Stimulated activated naive CD8-positive, alpha-beta T cell treated with anti-CD3 and anti-CD28 coated beads, Interleukin-15, amount 100 ng/mL, for 72 hours (primary cell): Measurements from ENCODE around the gene C4orf54.

Experiments used
- ATAC-seq: fragments of 150-1000 bp; cut with Tn5 transposase; 2 replicates; pipeline ENCODE4 v1.10.0; 2021; ENCODE audit warnings: mild to moderate bottlenecking, moderate library complexity
- DNase-seq, 2 donors: peaks; one replicate each; pipeline ENCODE4 v3.0.0; 2021 to 2022
- H3K27ac Mint-ChIP-seq, 2 donors: one replicate each; pipeline ENCODE4 v1.8.0; 2022; ENCODE audit warnings: mild to moderate bottlenecking in 2 of 2, mixed read lengths in 2 of 2, moderate library complexity in 2 of 2
- H3K27me3 Mint-ChIP-seq: one replicate; pipeline ENCODE4 v1.8.0; 2022; ENCODE audit warnings: mixed read lengths
- H3K4me1 Mint-ChIP-seq: one replicate; pipeline ENCODE4 v1.8.0; 2022; ENCODE audit warnings: mild to moderate bottlenecking, mixed read lengths
- H3K4me3 Mint-ChIP-seq, 2 donors: one replicate each; pipeline ENCODE4 v1.8.0; 2022; ENCODE audit warnings: mild to moderate bottlenecking in 2 of 2, mixed read lengths in 2 of 2, moderate library complexity in 1 of 2
- H3K9me3 Mint-ChIP-seq, 2 donors: one replicate each; pipeline ENCODE4 v1.8.0; 2022; ENCODE audit warnings: mixed read lengths in 2 of 2

The C4orf54 gene

GRCh38 chr4:99657798-99658197 lies at the start of gene C4orf54:
Gene C4orf54, minus strand, starts transcription at chr4:99657828. Its CDS starts 3,180 bp downstream, at chr4:99654648.
- no peaks in the 10 kb centered on the region for H3K9me3 Mint-ChIP-seq
- DNase-seq (no peak), ATAC-seq (no peak)
- H3K27ac Mint-ChIP-seq, result no peak within 1 kb of the TSS
- no peak within 1 kb of the TSS for H3K4me3 Mint-ChIP-seq
- peaks cover under 1% of the 10 kb centered on the region for H3K27me3 Mint-ChIP-seq
- no peaks in the 10 kb centered on the region for H3K4me1 Mint-ChIP-seq

- H3K9me3 Mint-ChIP-seq, result peaks cover 5 to 7% of the 10 kb centered on the region in 2 donors
- DNase-seq, result no peak
Observed at GRCh38 chr4:99705891-99706290, 48.3 kb upstream of the C4orf54 start.

GRCh38 chr4:99696801-99697200 lies 39.2 kb upstream of the C4orf54 start:
- peaks cover 4 to 15% of the 10 kb centered on the region in 2 donors for H3K9me3 Mint-ChIP-seq
- peaks cover 47% of the 10 kb centered on the region for H3K27me3 Mint-ChIP-seq
- no peak for DNase-seq
- H3K27ac Mint-ChIP-seq, result no peak overlapping the region
- no peak overlapping the region for H3K4me3 Mint-ChIP-seq
- no peaks in the 10 kb centered on the region for H3K4me1 Mint-ChIP-seq
- no peak for ATAC-seq

More at GRCh38 chr4:99705891-99706290, 48.3 kb upstream of the C4orf54 start:
- no peak overlapping the region for H3K27ac Mint-ChIP-seq
- no peak for ATAC-seq
- H3K4me1 Mint-ChIP-seq, result peaks cover under 1% of the 10 kb centered on the region
- H3K4me3 Mint-ChIP-seq, result no peak overlapping the region
- H3K27me3 Mint-ChIP-seq, result peaks cover 21% of the 10 kb centered on the region

GRCh38 chr4:99693140-99693539 lies 35.5 kb upstream of the C4orf54 start:
- Mint-ChIP-seq H3K4me1 (no peaks in the 10 kb centered on the region), H3K9me3 (peaks cover 16 to 29% of the 10 kb centered on the region in 2 donors), H3K27ac (no peak overlapping the region), H3K4me3 (no peak overlapping the region), H3K27me3 (peaks cover 13% of the 10 kb centered on the region)
- ATAC-seq (no peak), DNase-seq (no peak)

GRCh38 chr4:99690990-99691389 lies 33.4 kb upstream of the C4orf54 start:
- Mint-ChIP-seq H3K27me3 (peaks cover 8% of the 10 kb centered on the region), H3K27ac (no peak overlapping the region)

GRCh38 chr4:99690472-99690871 lies 32.8 kb upstream of the C4orf54 start:
- H3K4me1 Mint-ChIP-seq, result no peaks in the 10 kb centered on the region
- H3K4me3 Mint-ChIP-seq, result no peak overlapping the region
- DNase-seq, result no peak
- peaks cover 7% of the 10 kb centered on the region for H3K27me3 Mint-ChIP-seq
- H3K27ac Mint-ChIP-seq, result no peak overlapping the region
- H3K9me3 Mint-ChIP-seq, result peaks cover 16 to 28% of the 10 kb centered on the region in 2 donors
- no peak for ATAC-seq

More at GRCh38 chr4:99690990-99691389, 33.4 kb upstream of the C4orf54 start:
- H3K4me1 Mint-ChIP-seq, result no peaks in the 10 kb centered on the region
- DNase-seq, result no peak
- H3K9me3 Mint-ChIP-seq, result peaks cover 16 to 29% of the 10 kb centered on the region in 2 donors
- no peak for ATAC-seq
- no peak overlapping the region for H3K4me3 Mint-ChIP-seq

GRCh38 chr4:99687120-99687519 lies 29.5 kb upstream of the C4orf54 start:
- Mint-ChIP-seq H3K4me3 (no peak overlapping the region), H3K27ac (no peak overlapping the region), H3K27me3 (peaks cover 11% of the 10 kb centered on the region), H3K4me1 (no peaks in the 10 kb centered on the region), H3K9me3 (peaks cover 16 to 22% of the 10 kb centered on the region in 2 donors)
- no peak for ATAC-seq
- no peak for DNase-seq

- Mint-ChIP-seq H3K27me3 (peaks cover 11% of the 10 kb centered on the region), H3K27ac (no peak overlapping the region), H3K9me3 (peaks cover 5 to 6% of the 10 kb centered on the region in 2 donors), H3K4me1 (no peaks in the 10 kb centered on the region), H3K4me3 (no peak overlapping the region)
- ATAC-seq (no peak), DNase-seq (no peak)
Observed at GRCh38 chr4:99685234-99685633, 27.6 kb upstream of the C4orf54 start.

GRCh38 chr4:99683895-99684294 lies 26.3 kb upstream of the C4orf54 start:
- ATAC-seq (no peak), DNase-seq (no peak)
- Mint-ChIP-seq H3K4me3 (no peak overlapping the region), H3K27me3 (peaks cover 11% of the 10 kb centered on the region), H3K4me1 (no peaks in the 10 kb centered on the region), H3K9me3 (no peaks in the 10 kb centered on the region), H3K27ac (no peak overlapping the region)

- H3K27ac Mint-ChIP-seq, result no peak overlapping the region
- H3K9me3 Mint-ChIP-seq, result peaks cover 0 to 3% of the 10 kb centered on the region in 2 donors
- ATAC-seq, result no peak
- DNase-seq, result no peak
- no peaks in the 10 kb centered on the region for H3K4me1 Mint-ChIP-seq
- H3K4me3 Mint-ChIP-seq, result no peak overlapping the region
- peaks cover 23% of the 10 kb centered on the region for H3K27me3 Mint-ChIP-seq
Observed at GRCh38 chr4:99679976-99680375, 22.3 kb upstream of the C4orf54 start.

GRCh38 chr4:99679204-99679603 lies 21.6 kb upstream of the C4orf54 start:
- DNase-seq (no peak), ATAC-seq (no peak)
- Mint-ChIP-seq H3K27ac (no peak overlapping the region), H3K4me3 (no peak overlapping the region), H3K9me3 (peaks cover 0 to 7% of the 10 kb centered on the region in 2 donors), H3K4me1 (no peaks in the 10 kb centered on the region), H3K27me3 (peaks cover 23% of the 10 kb centered on the region)

- no peak overlapping the region for H3K27ac Mint-ChIP-seq
- no peak for ATAC-seq
Observed at GRCh38 chr4:99677161-99677560, 19.5 kb upstream of the C4orf54 start.

GRCh38 chr4:99670409-99671073 lies 12.9 kb upstream of the C4orf54 start:
- no peak for DNase-seq
- Mint-ChIP-seq H3K9me3 (peaks cover 28 to 42% of the 10 kb centered on the region in 2 donors), H3K4me3 (no peak overlapping the region), H3K4me1 (no peaks in the 10 kb centered on the region), H3K27me3 (peaks cover 33% of the 10 kb centered on the region), H3K27ac (no peak overlapping the region)
- no peak for ATAC-seq

More at GRCh38 chr4:99677161-99677560, 19.5 kb upstream of the C4orf54 start:
- Mint-ChIP-seq H3K27me3 (peaks cover 31% of the 10 kb centered on the region), H3K4me3 (no peak overlapping the region), H3K9me3 (peaks cover 17 to 26% of the 10 kb centered on the region in 2 donors), H3K4me1 (no peaks in the 10 kb centered on the region)
- DNase-seq, result no peak

- H3K4me3 Mint-ChIP-seq, result no peak overlapping the region
- no peak overlapping the region for H3K27ac Mint-ChIP-seq
- peaks cover 28 to 35% of the 10 kb centered on the region in 2 donors for H3K9me3 Mint-ChIP-seq
- no peak for ATAC-seq
- DNase-seq, result no peak
- H3K4me1 Mint-ChIP-seq, result no peaks in the 10 kb centered on the region
- H3K27me3 Mint-ChIP-seq, result peaks cover 34% of the 10 kb centered on the region
Observed at GRCh38 chr4:99669084-99669483, 11.5 kb upstream of the C4orf54 start.

GRCh38 chr4:99668472-99668871 lies 10.8 kb upstream of the C4orf54 start:
- Mint-ChIP-seq H3K4me3 (no peak overlapping the region), H3K27me3 (peaks cover 34% of the 10 kb centered on the region), H3K27ac (no peak overlapping the region), H3K9me3 (peaks cover 22 to 29% of the 10 kb centered on the region in 2 donors), H3K4me1 (no peaks in the 10 kb centered on the region)
- DNase-seq, result no peak
- no peak for ATAC-seq

GRCh38 chr4:99665983-99666382 lies 8.4 kb upstream of the C4orf54 start:
- peaks cover 5 to 9% of the 10 kb centered on the region in 2 donors for H3K9me3 Mint-ChIP-seq
- ATAC-seq, result no peak
- no peaks in the 10 kb centered on the region for H3K4me1 Mint-ChIP-seq
- no peak for DNase-seq
- H3K27ac Mint-ChIP-seq, result no peak overlapping the region
- H3K27me3 Mint-ChIP-seq, result peaks cover 23% of the 10 kb centered on the region
- no peak overlapping the region for H3K4me3 Mint-ChIP-seq

- H3K4me1 Mint-ChIP-seq, result no peaks in the 10 kb centered on the region
Observed at GRCh38 chr4:99664716-99665115, 7.1 kb upstream of the C4orf54 start.

More at GRCh38 chr4:99664716-99665115, 7.1 kb upstream of the C4orf54 start:
- Mint-ChIP-seq H3K27ac (no peak overlapping the region), H3K27me3 (peaks cover 14% of the 10 kb centered on the region), H3K9me3 (no peaks in the 10 kb centered on the region), H3K4me3 (no peak overlapping the region)
- no peak for ATAC-seq
- no peak for DNase-seq
